Thyroid gland (tissue), 4 donors: Measurements from ENCODE around the gene CDC45.

Experiments used
- CTCF ChIP-seq, 6 experiments: fragments of 200-600 bp in 3 of 6; fragments of 450-650 bp in 3 of 6; sonication (generic) in 3 of 6; IDR thresholded peaks; one replicate each; pipeline ENCODE4 v1.5.1; 2016 to 2019; ENCODE audit warnings: antibody characterized with exemption in 6 of 6, mild to moderate bottlenecking in 2 of 6, inconsistent platforms in 1 of 6, moderate library complexity in 1 of 6
- POLR2A ChIP-seq, 2 donors: fragments of 450-650 bp; IDR thresholded peaks; one replicate each; pipeline ENCODE4 v1.6.1; 2017; ENCODE audit warnings: antibody characterized with exemption in 2 of 2, mild to moderate bottlenecking in 2 of 2, moderate library complexity in 1 of 2

DNA sequence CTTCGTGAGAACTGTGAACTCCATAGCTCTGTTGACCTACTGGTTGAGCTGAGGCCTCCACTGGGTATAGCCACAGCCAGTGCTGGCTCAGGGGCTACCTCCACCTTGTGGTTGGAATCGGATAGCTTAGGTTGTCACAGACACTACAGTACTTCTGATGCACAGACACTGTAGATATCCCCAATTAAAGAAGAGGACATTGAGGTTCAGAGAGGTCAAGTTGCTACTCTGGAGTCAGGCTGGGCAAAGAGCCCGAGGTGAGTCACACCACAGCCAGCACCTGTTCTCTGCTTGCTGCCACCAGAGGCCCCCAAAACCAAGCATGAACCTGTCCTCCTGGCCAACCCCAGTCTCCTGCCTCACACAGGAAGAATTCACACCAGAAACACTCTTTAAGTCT lies 6.1 kb upstream of the CDC45 start:
- TF ChIP-seq POLR2A (IDR thresholded peaks at IDR 0.05): no peak
- TF ChIP-seq CTCF (IDR thresholded peaks at IDR 0.05): no peak
